IPS-18c (cell line): ENCODE data around the gene NPBWR2.

ENCODE experiments used
- H3K4me3 ChIP-seq: 2 replicates; pipeline ENCODE4 v1.7.0; 2013; ENCODE audit warnings: low read depth, mild to moderate bottlenecking, low read length, moderate library complexity; ENCODE audit not compliant: insufficient read depth
- H3K9me3 ChIP-seq: one replicate; pipeline ENCODE4 v1.6.1; 2013; ENCODE audit warnings: mild to moderate bottlenecking, low read length, moderate library complexity; ENCODE audit not compliant: control insufficient read depth, insufficient read depth

NPBWR2 gene

DNA sequence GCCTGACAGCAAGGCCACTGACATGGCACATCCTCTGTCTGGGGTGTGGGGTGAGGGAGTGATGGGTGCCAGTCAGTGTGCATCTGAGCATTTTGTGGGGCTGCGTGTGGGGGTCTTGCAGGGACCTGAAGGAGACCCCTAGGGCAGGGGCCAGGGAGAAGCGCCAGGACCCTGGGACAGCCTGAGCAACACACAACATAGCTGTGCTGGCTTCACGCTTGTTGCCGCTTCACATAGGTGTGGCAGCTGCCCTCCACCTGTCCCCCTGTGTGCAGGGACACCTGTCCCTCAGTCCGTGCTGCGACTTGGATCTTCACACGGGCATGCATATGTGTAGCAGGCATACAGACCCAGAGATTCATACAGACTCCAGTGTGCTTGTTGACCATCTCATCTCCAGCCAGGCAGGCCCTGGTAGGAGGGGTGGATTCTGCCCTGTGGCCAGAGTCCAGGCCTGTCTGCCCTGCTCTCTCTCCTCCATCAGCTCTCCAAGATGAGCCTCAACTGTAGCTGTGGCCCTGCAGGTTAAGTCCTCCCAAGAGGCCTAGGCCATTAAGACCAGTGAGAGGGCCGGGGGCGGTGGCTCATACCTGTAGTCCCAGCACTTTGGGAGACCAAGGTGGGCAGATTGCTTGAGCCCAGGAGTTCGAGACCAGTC is 3.2 kb upstream of the NPBWR2 start:
- no peak overlapping the region for H3K4me3 ChIP-seq
- H3K9me3 ChIP-seq: no peaks in the 10 kb centered on the region

- Histone ChIP-seq H3K4me3 (no peak overlapping the region), H3K9me3 (no peaks in the 10 kb centered on the region)
These were observed 2.5 kb upstream of the NPBWR2 start for GRCh38 chr20:64109831-64110391.

DNA sequence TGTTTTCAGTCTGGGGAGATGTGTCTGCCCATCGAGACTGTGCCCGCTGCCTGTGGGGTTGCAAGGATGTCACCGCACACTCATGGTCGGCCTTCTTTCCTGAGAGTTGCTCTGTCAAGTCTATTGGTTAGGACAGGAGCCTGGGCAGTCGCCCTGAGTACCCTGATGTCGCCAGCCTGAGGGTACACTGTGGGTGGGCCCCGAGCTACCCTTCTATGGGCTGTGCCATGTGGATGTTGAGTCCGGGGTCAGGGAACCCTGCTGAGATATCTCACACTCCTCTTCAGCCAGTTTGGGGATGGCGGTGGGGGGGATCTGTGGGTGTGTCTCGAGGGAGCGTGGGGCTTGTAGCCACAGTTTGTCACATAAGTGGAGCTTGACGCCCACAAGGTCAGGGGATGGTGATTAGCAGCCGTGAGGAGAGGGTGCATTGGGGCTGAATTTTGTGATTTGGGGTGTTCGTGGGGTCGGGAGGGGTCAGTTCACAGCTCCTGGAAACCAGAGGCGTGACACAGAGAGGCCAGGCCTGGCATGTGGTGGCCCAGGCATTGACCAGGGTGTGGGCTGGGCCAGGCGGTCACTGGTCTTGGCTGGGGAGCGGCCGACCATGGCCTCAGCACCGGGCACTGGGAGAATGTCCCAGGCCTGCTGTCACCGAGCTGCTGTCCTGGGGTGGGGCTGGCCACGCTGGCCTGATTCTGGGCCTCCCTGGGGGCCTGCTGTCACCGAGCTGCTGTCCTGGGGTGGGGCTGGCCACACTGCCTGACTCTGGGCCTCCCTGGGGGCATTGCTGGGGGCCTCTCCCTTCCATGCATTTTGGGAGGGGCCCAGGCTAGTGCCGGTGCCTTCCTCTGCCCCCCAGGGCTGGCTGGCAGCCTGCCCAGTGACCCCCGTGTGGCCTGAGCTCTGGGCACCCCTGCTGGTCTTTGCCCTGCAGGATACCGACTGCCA is 1.6 kb upstream of the NPBWR2 start:
- H3K9me3 ChIP-seq: no peaks in the 10 kb centered on the region
- H3K4me3 ChIP-seq: no peak overlapping the region

DNA sequence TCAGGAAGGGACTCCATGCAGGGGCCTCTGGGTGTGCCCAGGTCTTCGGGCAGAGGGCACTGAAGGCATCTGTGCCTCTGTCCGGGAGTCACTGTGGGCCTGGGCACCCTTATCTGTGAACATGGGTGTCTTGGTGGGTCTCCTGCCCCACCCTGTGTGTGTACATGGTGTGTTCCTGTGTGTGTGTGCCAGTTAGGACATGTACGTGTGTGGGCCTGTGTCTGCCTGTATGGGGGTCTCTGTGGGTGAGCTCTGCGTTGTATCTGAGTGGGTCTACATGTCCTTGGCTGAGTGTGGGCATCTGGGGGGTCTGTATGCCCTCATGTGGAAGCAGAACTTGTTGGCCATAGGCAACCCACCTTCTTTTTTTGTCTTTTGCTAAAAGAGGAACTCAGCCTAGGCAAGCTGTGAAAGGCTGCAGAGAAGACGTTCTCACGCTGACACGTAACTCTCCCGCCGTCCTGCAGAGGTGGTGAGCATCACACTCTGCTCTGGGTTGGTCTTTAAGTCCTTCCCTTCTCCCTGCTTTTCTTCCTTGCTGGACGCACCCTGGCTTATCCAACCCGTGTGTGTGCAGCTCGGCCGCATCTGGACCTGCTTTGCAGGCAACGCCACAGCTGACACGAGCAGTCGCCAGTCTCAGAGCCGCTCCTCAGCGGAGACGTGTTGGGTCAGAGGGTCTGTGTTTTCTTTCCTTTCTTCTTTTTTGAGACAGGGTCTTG is 532 bp upstream of the NPBWR2 start:
- Histone ChIP-seq H3K9me3 (no peaks in the 10 kb centered on the region), H3K4me3 (no peak overlapping the region)

GRCh38 chr20:64106435-64106961 is 867 bp downstream of the NPBWR2 start:
- no peaks in the 10 kb centered on the region for H3K9me3 ChIP-seq
- no peak overlapping the region for H3K4me3 ChIP-seq

- Histone ChIP-seq H3K9me3 (no peaks in the 10 kb centered on the region), H3K4me3 (no peak overlapping the region)
These were observed 1.4 kb downstream of the NPBWR2 start for GRCh38 chr20:64105846-64106434.

- Histone ChIP-seq H3K9me3 (no peaks in the 10 kb centered on the region), H3K4me3 (no peak overlapping the region)
These were observed 2.5 kb downstream of the NPBWR2 start for GRCh38 chr20:64104667-64105451.

DNA sequence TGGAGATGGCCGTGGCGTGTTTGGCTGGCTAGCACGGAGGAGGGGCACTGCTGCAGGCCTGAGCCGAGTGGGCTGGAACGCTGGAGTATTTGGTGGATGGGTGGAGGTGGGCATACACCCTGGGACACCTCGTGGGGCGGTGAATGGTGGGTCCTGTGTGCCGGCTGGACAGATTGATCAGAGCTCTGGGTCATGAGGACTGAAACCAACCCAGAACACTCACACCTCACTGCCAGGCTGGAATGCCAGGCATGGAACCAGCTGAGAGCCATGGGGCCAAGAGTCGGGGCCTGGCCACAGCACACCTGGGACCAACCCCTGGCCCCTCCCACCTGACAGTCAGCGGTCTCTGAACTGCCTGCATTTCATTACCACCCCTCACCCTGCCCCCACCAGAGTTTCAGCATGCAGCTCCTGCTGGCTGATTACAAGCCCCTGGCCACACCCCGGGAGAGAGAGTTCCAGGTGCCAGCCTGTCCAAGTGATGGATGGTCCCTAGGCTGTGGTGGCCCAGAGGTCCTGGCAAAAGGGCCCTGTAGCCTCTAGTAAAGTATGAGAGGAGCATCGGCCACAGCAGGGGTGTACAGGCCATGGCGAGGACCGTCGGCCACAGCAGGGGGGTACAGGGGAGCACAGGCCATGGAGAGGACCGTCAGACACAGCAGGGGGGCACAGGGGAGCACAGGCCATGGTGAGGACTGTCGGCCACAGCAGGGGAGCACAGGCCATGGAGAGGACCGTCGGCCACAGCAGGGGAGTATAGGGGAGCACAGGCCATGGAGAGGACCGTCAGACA is 3.3 kb downstream of the NPBWR2 start:
- Histone ChIP-seq H3K9me3 (no peaks in the 10 kb centered on the region), H3K4me3 (no peak overlapping the region)

DNA sequence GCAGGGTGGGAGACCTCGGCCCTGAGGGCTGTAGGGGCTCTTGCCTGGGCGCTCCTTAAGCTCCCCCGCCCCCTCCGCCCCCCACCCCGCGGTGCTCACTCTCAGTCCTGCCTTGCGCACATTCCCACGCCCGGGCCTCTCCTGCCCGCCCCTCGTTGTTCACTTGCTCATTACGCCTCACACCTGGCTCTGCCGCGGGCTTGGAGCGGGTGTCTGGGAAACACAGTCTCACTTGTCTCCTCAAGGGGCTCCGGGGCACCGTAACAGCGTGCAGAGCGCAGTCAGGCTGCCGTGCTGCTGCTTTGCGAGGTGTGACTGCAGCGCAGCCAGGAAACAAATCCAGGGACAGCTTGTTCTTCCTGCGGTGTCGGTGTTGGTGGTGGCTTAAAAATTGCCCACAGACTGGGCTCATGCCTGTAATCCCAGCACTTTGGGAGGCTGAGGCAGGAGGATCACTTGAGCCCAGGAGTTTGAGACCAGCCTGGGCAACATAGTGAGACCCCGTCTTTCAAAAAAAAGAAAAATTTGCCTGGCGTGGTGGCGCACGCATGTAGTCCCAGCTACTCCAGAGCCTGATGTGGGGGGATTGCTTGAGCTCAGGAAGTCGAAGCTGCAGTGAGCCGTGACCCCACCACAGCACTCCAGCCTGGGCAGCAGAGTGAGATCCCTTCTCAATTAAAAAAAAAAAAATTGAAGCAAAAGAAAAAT is 4.6 kb downstream of the NPBWR2 start:
- no peaks in the 10 kb centered on the region for H3K9me3 ChIP-seq
- peak overlapping the region; percentile 62 for H3K4me3 ChIP-seq

GRCh38 chr20:64101731-64102621 is 5.4 kb downstream of the NPBWR2 start:
- H3K9me3 ChIP-seq: no peaks in the 10 kb centered on the region
- H3K4me3 ChIP-seq: peak overlapping the region; percentile 62

DNA sequence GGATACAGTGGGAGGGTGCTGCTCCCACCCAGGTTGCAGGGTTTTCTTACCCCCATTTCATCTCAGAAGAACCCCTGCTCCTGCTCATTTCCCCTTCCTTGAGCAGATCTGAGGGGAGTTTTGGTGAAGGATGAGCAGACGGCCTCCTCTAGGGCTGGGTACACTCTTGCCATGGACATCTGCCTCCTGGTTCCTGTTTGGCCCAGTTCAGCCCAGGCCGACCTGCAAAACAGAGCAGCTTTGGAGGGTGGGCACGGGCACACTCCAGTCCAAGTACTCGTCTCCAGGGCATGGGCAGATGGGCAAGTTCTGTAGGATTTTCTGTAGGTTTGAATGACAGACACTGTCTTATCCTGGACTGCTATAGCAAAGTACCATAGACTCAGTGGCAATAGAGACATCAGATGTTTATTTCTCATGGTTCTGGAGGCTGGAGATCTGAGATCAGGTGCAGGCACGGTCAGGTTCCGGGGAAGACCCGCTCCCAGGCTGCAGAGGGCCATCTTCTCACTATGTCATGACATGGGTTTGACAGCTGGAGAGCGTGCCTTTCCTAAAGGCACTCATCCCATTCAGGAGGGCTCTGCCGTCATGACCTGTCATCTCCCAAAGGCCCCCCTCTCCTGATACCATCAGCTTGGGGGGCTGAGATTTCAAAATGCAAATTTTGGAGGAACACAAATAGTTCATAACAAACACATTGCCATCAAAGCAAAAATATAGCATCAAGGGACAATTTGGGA is 6.2 kb downstream of the NPBWR2 start:
- Histone ChIP-seq H3K9me3 (no peaks in the 10 kb centered on the region), H3K4me3 (no peak overlapping the region)

- no peaks in the 10 kb centered on the region for H3K9me3 ChIP-seq
- no peak overlapping the region for H3K4me3 ChIP-seq
These were observed 6.8 kb downstream of the NPBWR2 start for GRCh38 chr20:64100566-64100888.

DNA sequence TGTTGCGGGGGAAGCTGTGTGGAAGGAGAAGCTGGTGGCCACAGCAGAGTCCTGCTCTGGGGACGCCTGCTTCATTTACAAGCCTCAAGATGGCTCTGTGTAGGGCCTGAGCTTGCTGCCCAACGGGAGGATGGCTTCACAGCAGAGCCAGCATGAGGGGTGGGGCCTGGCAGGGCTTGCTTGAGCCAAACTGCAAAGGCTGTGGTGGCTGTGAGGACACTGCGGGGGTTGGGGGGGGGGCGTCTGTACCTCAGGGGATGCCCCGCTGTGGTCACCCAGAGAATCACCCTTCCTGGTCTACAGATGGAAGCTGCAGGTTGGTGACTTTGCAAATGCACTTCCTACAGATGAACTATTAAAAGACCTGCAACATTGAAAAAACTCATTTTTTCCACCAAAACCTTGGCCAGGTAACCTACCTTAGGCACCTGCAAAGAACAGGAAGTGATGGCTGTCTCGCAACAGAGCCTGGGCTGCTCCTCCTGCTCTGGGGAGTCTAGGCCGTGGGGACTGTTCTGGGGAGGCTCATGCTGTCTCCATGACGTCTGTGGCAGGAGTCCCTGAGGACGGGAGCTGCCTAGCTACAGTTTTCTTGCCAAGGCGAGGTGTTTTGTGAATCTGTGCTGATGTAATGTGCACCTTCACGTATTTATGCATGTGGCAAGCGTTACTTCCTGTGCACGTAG is 7.3 kb downstream of the NPBWR2 start:
- no peak overlapping the region for H3K4me3 ChIP-seq

More for the DNA sequence above, 7.3 kb downstream of the NPBWR2 start:
- H3K9me3 ChIP-seq: no peaks in the 10 kb centered on the region
